WTC11 (cell line): ENCODE results near the gene TNNT2. TPM values are rescaled to one million over a fixed set of nuclear protein-coding genes. Genes with fewer than 3 reads are reported as not detected.

Source experiments
- ATAC-seq: fragments of 200-7000 bp; cut with Tn5 transposase; 2 replicates; pipeline ENCODE4 v1.10.0; 2021; ENCODE audit warnings: mild to moderate bottlenecking, moderate library complexity
- CTCF ChIA-PET: fragments of 300-600 bp; sonication (Branson Sonifier 250); formaldehyde crosslinking; loops from one replicate; lab custom pipeline; 2021; ENCODE audit warnings: antibody characterized with exemption; lab: Charles Lee
- POLR2A ChIA-PET: fragments of 350-600 bp; sonication (Branson Sonifier 250); formaldehyde crosslinking; loops from one replicate; lab custom pipeline; 2021; ENCODE audit warnings: antibody characterized with exemption; lab: Charles Lee
- DNase-seq: peaks from one replicate; pipeline ENCODE4 v3.0.0; 2021; ENCODE audit warnings: low spot score
- H3K27ac Mint-ChIP-seq: 2 replicates; pipeline ENCODE4 v1.8.0; 2021; ENCODE audit warnings: mixed read lengths
- H3K27me3 Mint-ChIP-seq: 2 replicates; pipeline ENCODE4 v1.8.0; 2021; ENCODE audit warnings: low read depth, mild to moderate bottlenecking, moderate library complexity, mixed read lengths
- H3K36me3 Mint-ChIP-seq: 2 replicates; pipeline ENCODE4 v1.8.0; 2021; ENCODE audit warnings: mixed read lengths
- H3K4me1 Mint-ChIP-seq: 2 replicates; pipeline ENCODE4 v1.8.0; 2022; ENCODE audit warnings: mixed read lengths
- H3K4me3 Mint-ChIP-seq: 2 replicates; pipeline ENCODE4 v1.8.0; 2021; ENCODE audit warnings: mild to moderate bottlenecking, moderate library complexity, mixed read lengths
- H3K9me3 Mint-ChIP-seq: 2 replicates; pipeline ENCODE4 v1.8.0; 2021; ENCODE audit warnings: mixed read lengths
- CREB1 ChIP-seq: sonication (generic); formaldehyde crosslinking; IDR thresholded peaks from 2 replicates; pipeline ENCODE4 v1.8.0; 2023; ENCODE audit warnings: mild to moderate bottlenecking, missing genetic modification reagents
- CTCF ChIP-seq: fragments of 200-600 bp; IDR thresholded peaks from 2 replicates; pipeline ENCODE4 v1.8.0; 2022; ENCODE audit warnings: antibody characterized with exemption
- EMX1 ChIP-seq: fragments of 250-450 bp; sonication (Bioruptor Pico); IDR thresholded peaks from 2 replicates; pipeline ENCODE4 v1.8.0; 2021; ENCODE audit warnings: mild to moderate bottlenecking
- GTF2I ChIP-seq: fragments of 250-450 bp; sonication (Bioruptor Pico); conservative IDR thresholded peaks from 2 replicates; pipeline ENCODE4 v1.4.0; 2021; ENCODE audit warnings: mild to moderate bottlenecking
- HMGA2 ChIP-seq: fragments of 250-450 bp; sonication (Bioruptor Pico); IDR thresholded peaks from 2 replicates; pipeline ENCODE4 v1.4.0; 2021; ENCODE audit warnings: mild to moderate bottlenecking, moderate library complexity
- IRF2 ChIP-seq: sonication (generic); formaldehyde crosslinking; IDR thresholded peaks from 2 replicates; pipeline ENCODE4 v1.8.0; 2022; ENCODE audit warnings: low read depth, missing genetic modification reagents, borderline replicate concordance
- JUN ChIP-seq: sonication (generic); formaldehyde crosslinking; IDR thresholded peaks from 2 replicates; pipeline ENCODE4 v1.8.0; 2023; ENCODE audit warnings: mild to moderate bottlenecking, missing genetic modification reagents
- MLX ChIP-seq: sonication (generic); formaldehyde crosslinking; IDR thresholded peaks from 2 replicates; pipeline ENCODE4 v1.8.1; 2023; ENCODE audit warnings: mild to moderate bottlenecking, missing genetic modification reagents, moderate library complexity
- MYBL2 ChIP-seq: sonication (generic); formaldehyde crosslinking; IDR thresholded peaks from 2 replicates; pipeline ENCODE4 v1.8.1; 2023; ENCODE audit warnings: mild to moderate bottlenecking, moderate library complexity, missing genetic modification reagents
- NR1H2 ChIP-seq: sonication (generic); formaldehyde crosslinking; IDR thresholded peaks from 2 replicates; pipeline ENCODE4 v1.9.0; 2021; ENCODE audit warnings: mild to moderate bottlenecking, moderate library complexity, missing genetic modification reagents
- PRDM15 ChIP-seq: sonication (generic); formaldehyde crosslinking; IDR thresholded peaks from 2 replicates; pipeline ENCODE4 v1.8.0; 2022; ENCODE audit warnings: missing genetic modification reagents
- RORB ChIP-seq: fragments of 250-450 bp; sonication (Bioruptor Pico); IDR thresholded peaks from 2 replicates; pipeline ENCODE4 v1.9.0; 2021; ENCODE audit warnings: mild to moderate bottlenecking
- TCF7 ChIP-seq: sonication (generic); formaldehyde crosslinking; IDR thresholded peaks from 2 replicates; pipeline ENCODE4 v1.8.0; 2022; ENCODE audit warnings: mild to moderate bottlenecking, low read depth, missing genetic modification reagents, moderate library complexity
- ZMAT4 ChIP-seq: fragments of 250-450 bp; sonication (Bioruptor Pico); IDR thresholded peaks from 2 replicates; pipeline ENCODE4 v1.9.0; 2021; ENCODE audit warnings: mild to moderate bottlenecking
- ZNF512 ChIP-seq: sonication (generic); formaldehyde crosslinking; IDR thresholded peaks from 2 replicates; pipeline ENCODE4 v1.8.1; 2022; ENCODE audit warnings: missing genetic modification reagents, borderline replicate concordance
- ZNF671 ChIP-seq: fragments of 250-450 bp; sonication (Bioruptor Pico); IDR thresholded peaks from 2 replicates; pipeline ENCODE4 v1.8.0; 2021; ENCODE audit warnings: mild to moderate bottlenecking
- total RNA-seq: library from RNA; stranded (reverse); gene quantifications from 3 replicates; pipeline ENCODE4 v1.2.3, GENCODE V29; 2021
- TF ChIP-seq, protein P1 (sequence below): fragments of 250-450 bp; sonication (Bioruptor Pico); IDR thresholded peaks from 2 replicates; pipeline ENCODE4 v1.8.0; 2021; ENCODE audit warnings: mild to moderate bottlenecking

Gene TNNT2
- total RNA-seq, 1 experiment from 2014 or later = 6.1 TPM

DNA sequence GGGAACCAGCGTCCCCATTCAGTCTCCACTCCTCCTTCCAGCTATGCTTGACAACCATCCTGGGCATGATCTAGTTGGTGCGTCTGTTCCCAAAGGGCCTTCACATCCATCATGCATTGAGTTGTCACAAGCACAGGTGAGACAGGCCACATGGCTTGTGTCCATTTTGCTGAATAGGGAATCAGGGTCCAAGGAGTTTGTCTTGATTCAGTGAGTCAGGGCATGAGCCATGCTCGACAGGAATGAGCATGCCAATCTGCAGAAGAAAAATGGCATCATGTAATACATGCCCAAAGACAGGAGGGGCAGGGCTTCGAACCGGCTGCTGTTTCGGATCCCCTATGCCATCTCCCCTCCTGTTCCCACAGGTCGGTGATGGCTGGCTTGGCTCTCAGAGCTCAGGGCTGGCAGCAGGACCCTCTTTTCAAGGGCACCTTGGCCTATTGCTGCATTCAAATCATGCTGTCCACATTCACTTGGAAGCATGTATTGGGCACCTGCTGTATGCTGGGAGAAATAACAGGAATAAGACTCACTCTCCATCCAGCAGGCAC lies 49.7 kb downstream of the TNNT2 start:
- Mint-ChIP-seq H3K4me1 (no peaks in the 10 kb centered on the region), H3K36me3 (no peaks in the 10 kb centered on the region), H3K27me3 (no peaks in the 10 kb centered on the region; the same call in 1 of the 2 replicates), H3K4me3 (no peak overlapping the region), H3K9me3 (peaks cover 3% of the 10 kb centered on the region; the same call in 1 of the 2 replicates), H3K27ac (no peak overlapping the region)
- DNase-seq (no peak), ATAC-seq (no peak)
- CTCF ChIA-PET = interaction anchor here (1.2 to 2.1 kb wide), 2 partner anchors 20 to 113 kb away, joined by 3 to 7 read pairs; no protein-coding TSS in a partner anchor
- POLR2A ChIA-PET = no interaction called here
- TF ChIP-seq PRDM15 = no peak
- TF ChIP-seq RORB (CRISPR knock-in tag) = no peak

DNA sequence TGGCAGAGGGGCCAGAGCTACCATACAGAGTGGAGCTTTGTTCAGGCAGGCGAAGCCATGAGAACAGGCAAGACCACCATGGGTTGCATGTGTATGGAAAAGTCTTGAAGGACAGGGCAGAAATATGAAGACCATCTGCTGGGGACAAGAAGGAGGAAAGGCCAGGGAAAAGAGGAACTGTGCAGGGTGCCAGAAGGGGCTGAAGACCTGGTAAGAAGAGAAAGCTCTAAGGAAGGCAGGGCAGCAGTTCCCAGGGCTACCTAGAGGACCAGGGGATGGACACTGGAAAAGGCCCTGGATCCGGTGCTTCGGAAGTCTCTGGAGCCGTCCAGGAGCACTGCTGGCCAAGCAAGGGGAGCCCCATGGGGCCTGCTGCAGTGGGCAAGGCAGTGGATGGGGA lies 50.8 kb downstream of the TNNT2 start:
- no peaks in the 10 kb centered on the region for H3K4me1 Mint-ChIP-seq
- DNase-seq (no peak), ATAC-seq (no peak)
- H3K27me3 Mint-ChIP-seq = no peaks in the 10 kb centered on the region; the same call in 1 of the 2 replicates
- H3K9me3 Mint-ChIP-seq = peaks cover 3% of the 10 kb centered on the region; the same call in 1 of the 2 replicates
- H3K36me3 Mint-ChIP-seq = no peaks in the 10 kb centered on the region
- ChIA-PET CTCF (interaction anchor here (1.2 to 2.1 kb wide), 2 partner anchors 21 to 112 kb away, joined by 3 to 7 read pairs; no protein-coding TSS in a partner anchor), POLR2A (no interaction called here)
- TF ChIP-seq EMX1 (CRISPR knock-in tag) (no peak), NR1H2 (no peak), CREB1 (CRISPR knock-in tag) (no peak), MLX (no peak), ZNF671 (CRISPR knock-in tag) (no peak), JUN (no peak), MYBL2 (CRISPR knock-in tag) (no peak), IRF2 (CRISPR knock-in tag) (no peak), CTCF (no peak), ZNF512 (CRISPR knock-in tag) (no peak), TCF7 (CRISPR knock-in tag) (no peak), HMGA2 (no peak), GTF2I (CRISPR knock-in tag) (no peak), ZMAT4 (CRISPR knock-in tag) (no peak)
- TF ChIP-seq, protein P1, sequence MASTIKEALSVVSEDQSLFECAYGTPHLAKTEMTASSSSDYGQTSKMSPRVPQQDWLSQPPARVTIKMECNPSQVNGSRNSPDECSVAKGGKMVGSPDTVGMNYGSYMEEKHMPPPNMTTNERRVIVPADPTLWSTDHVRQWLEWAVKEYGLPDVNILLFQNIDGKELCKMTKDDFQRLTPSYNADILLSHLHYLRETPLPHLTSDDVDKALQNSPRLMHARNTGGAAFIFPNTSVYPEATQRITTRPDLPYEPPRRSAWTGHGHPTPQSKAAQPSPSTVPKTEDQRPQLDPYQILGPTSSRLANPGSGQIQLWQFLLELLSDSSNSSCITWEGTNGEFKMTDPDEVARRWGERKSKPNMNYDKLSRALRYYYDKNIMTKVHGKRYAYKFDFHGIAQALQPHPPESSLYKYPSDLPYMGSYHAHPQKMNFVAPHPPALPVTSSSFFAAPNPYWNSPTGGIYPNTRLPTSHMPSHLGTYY (CRISPR knock-in tag) = no peak
- H3K27ac Mint-ChIP-seq = no peak overlapping the region
- no peak overlapping the region for H3K4me3 Mint-ChIP-seq
